ENCODE results near the gene RPL10.
A peak's percentile ranks its signal among the peaks of the same experiment; 100 is the strongest.

Gene RPL10

DNA sequence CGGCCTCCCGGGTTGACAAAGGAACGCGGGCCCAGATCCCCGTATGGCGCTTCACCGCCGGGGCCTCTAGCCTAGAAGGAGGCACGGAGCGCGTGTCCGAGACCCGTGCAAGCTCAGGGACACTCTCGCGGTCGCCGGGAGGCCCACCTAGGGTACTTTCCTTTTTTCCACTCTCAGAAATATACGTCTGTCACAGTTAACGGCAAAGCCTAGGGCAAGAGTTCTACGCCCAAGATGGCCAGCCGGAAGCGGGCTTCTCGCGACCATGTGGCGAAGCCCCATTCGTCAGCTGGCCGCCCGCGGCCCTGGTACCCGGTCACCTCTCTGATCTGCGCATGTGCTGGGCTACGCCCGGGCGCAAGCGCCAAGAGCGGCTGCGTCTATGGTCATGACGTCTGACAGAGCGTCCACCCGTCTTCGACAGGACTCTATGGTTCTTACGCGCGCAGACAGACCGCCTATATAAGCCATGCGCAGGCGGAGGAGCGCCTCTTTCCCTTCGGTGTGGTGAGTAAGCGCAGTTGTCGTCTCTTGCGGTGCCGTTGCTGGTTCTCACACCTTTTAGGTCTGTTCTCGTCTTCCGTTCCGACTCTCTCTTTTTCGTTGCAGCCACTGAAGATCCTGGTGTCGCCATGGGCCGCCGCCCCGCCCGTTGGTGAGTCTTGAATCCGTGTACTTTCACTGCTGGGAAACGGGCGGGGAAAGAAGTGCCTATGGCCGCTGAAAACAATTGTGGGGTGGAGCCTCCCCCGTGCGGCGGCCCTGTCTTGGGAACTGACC, at the start of gene RPL10:
RPL10 (plus strand) TSS at position 490 of the 780 bp plus-strand sequence; CDS start at position 633, 143 bp downstream.
- DNase-seq, result peak; percentile 82

DNA sequence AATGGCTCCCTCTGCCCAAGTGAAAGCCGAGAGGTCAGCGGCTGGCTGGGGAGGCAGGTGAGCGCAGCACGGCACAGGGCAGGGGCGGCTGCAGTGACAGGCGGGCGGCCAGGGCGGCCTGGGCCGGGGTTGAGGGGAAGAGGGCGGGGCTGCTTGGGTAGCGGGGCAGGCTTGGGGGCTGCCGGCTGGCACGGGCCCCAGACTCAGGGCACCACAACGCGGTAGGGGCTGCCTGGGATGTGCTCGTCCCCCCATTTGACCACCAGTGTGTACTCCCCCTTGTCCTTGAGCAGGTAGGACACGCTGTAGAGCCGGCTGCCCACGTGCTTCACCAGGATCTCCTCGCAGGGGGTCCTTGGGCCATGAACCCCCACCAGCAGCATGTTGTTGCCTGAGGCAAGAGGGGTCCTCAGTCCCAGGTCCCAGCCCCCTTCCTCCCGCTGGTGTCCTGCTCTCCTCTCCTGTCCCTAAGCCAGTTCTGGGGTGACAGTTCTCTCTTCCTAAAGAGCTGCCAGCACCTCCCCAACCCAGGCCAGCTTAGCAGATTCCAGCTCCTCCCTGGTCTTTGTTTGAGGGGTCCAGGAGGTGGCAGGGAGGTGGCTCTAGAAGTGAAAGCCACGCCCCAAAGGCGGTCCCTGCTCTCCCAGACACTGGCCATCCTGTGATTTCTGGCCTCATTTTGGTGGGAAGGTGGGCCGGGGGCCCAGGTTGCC, 49.4 kb upstream of the RPL10 start:
- no peak for DNase-seq

DNA sequence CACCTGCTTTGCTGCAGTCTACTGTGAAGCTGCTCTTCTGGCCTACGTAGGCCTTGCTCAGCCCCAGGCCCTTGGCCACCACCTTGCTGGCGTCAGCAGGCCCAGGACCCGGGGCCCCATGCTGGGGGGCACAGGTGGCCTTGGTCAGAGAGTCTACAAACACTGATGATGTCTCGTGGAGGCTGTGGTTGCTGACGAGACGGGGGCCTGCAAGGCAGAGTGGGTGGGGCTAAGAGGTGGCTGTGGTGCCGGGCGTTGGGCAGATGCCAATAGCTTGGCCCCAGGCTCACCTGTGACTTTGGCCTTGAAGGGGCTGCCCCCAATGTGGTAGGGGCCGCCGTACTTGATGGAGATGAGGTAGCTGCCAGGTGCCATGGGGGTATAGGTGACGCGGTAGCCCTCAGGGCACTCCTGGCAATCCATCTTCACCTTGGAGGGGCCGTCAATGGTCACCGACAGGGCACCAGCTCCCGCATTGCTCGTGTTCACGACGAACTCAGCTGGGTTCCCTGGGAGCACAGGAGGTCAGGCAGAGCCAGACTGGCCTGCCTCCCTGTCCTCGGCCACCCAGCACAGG, 48.7 kb upstream of the RPL10 start:
- DNase-seq, result peak; percentile 20

DNA sequence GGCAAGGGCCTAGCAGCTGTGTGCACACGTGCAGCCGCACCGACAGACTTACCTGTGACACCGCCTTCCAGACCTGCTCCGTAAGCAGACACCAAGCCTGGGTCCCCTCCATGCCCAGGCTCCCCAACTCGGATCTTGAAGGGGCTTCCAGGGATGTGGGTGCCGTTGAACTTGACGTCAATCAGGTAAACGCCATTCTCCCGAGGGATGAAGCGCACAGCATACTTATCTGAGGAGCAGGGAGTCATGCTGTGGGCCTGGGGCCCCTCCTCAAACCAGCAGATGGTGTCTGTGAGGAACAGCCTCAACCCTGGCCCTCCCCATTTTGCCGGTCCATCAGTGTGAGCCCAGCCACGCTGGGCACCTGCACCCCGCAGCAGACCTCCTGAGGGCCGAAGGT, 48.2 kb upstream of the RPL10 start:
- peak; percentile 15 for DNase-seq

DNA sequence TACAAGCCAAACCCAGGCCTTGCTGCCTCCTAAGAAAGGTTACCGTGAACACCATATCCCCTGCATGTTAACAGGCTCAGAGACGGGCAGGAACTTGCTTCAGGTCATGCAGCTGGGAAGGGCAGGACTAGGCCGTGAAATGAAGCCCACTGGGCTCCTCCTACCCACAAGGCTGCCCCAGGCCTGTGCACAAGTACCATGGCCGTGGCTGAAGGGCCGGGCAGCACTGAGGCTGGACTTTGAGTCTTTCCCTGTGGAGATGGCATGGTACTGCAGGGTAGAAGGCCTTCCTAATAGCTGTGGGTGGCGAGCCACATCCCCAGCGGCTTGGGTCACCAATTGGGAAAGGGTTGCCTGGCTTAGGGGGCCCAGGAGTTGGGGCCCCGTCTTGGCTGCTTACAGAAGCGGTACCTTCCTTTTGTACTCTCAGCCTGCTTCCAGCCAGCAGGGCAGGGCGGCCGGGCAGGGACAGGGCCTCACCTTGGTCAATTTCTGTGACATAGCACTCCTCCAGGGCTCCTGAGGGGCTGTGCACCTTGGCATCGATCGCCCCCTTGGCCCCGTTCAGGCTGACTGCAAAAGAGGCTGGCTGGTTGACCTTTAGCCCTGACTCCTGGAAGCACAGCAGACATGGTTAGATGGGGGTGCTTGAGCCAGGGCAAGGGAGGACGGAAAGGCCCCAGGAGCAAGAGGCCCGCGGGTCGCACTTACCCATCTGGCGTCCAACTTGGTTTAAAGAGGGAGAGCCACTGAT, 47.6 kb upstream of the RPL10 start:
- DNase-seq, result no peak

DNA sequence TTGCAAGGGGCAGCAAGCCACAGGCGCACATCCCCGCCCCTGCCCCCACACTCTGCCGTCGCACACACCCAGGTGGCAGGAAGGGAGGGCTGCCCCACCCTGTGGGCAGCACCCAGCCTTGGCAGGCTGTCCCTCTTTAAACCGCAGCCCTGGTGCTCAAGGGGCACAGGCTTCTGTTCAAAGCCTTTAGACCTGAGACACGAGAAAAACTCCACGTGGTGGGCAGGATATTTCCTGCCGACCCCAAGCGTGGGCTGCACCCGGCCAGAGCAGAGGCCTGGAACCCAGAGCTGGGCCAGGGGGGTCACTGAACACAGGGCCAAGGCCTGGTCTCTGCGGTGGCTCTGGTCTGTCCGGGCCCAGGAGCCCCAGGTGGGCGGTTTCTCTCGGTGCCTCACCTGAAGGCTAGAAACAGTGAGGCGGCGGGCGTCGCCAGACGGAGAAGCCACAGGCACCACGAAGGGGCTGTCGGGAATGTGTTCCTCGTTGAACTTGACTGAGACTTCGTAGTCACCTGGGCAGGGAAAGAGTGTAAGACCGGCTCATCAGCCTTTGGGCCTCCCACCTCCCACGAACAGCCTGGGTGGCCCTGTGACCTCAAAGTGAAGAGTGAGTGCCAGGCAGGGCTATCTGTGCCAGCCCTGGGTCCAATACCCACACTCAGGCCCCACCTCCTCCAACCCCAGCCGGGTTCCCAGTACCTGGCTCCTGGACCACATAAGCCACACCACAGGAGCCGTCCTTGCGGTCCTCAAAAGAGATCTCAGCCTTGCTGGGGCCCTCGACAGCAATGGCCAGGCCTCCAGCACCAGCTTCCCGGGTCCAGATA, 46.8 kb upstream of the RPL10 start:
- DNase-seq, result peak; percentile 44

DNA sequence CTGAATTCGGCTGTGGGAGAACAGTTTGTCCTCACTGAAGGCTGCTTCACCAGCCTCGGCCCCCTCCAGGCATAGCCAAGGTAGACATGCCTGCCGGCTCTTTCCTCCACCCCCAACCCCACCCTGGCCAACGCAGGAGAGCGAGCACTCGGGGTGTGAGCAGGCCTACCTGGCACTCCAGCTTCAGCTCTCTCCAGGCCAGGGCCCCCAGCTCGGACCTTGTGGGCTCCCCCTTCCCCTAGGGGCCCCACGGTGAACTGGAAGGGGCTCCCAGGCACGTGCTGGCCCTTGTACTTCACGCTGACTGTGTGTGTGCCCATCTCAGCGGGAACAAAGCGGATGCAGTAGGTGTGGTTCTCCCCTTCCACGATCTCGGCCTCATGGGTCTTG, 46.2 kb upstream of the RPL10 start:
- DNase-seq, result no peak

DNA sequence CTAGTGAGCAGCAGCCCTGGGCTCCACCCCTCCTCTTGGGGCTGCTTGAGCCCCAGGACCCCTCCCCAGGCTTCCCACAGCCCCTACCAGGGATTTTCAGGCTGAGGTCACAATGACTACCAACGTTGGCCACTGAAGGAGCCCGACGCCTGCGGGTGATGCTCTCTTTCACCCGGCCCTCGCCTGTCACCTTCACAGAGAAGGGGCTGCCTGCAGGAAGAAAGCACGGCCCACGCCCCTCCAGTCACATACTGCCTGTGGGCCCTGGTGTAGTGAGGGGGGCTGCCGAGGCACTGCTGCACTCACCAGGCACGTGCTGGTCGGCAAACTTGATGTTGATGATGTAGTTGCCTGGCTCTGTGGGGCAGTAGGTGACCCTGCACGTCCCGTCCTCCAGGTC, 45.7 kb upstream of the RPL10 start:
- no peak for DNase-seq

DNA sequence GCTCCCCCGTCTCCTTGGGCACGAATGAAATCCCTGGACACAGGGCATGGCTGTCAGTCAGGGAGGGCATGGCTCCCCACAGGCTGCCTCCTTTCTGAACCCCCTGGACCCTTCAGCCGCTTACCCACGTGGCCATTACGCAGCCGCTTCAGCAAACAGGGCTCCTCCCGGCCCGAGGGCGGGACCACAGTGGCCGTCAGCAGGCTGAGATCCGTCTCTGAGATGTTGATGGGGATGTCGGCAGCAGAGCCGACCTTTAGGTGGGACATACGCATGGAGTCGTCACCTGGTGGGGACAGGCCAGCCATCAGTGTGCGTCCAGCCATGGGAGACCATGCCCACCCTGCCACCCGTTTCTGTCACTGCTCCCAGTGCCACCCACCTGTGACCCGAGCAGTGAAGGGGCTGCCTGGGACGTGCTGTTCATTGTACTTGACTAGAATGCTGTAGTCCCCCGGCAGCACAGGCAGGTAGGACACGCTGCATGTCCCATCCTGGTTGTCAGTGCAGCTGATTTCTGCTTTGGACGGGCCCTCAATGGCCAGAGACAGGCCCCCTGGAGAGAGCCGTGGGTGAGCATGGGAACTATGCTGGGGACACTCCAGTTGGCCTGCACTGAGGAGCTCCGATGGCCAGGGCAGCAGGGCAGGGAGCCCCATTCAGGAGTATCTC, 44.9 kb upstream of the RPL10 start:
- DNase-seq, result no peak

DNA sequence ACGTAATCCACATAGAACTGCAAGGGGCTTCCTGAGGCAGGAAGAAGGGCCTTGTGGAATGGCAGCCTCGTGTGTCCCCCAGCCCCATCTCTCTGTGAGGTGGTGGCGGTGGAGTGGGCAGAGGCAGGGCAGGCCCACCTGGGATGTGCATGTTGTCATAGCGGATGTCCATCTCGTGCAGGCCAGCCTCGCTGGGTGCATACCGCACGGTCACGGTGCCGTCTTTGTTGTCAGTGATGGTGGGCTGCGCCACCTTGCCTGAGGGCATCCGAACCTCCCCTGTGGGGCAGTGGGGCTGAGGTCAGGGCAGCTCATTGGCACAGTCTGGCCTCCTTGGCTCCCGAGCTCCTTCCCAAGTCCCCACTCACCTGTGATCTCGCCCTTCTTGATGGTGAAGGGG, 44.2 kb upstream of the RPL10 start:
- no peak for DNase-seq

DNA sequence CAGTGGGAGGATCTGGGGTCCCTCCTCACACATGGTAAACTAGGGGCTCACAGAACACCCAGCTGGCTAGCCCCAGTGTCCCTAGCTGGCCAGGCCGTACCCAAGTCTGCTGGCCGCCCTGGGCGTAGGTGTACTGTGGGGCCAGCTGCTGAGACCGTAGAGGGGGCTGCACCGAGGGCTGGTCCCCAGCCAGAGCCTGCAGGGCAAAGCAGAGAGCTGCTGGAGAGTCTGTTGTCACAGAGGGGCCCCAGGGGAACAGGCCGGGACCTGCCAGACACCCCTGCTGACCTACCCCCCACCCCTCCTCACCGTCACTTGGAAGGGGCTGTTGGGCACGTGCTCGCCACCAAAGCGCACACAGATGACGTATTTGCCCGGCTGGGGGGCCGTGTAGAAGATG, 43.7 kb upstream of the RPL10 start:
- no peak for DNase-seq

DNA sequence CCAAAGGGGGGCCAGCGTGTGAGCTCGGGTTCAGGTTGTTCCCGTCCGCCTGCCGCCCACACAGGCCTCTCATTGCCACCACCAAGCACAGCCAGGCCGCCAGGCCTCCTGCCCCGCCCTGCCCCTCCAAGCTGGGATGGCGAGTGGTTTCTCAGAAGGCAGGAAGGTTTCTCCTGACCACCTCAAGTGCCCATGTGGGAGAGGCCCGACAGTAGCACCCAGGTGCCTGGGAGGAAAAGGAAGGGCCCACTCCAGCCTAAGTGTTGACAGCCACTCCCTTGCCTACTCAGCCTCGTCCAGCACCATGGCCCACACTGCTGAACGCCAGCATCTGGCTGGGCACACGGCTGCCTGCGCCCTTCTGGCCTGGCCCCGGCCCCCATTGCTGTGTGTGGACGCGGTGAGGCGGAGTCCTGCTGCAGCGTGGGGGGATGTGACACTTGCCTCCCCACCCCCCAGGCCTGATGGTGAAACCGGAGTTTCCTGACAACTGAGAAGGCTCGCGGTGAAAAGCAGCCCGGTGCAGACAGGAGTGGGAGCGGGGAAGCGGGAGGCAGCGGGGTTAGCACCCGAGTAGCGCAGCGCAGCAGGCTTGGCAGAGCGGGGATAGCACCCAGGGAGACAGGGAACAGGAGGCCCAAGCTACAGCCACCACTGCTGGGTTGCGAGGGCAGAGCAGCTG, 42.9 kb upstream of the RPL10 start:
- DNase-seq, result no peak

DNA sequence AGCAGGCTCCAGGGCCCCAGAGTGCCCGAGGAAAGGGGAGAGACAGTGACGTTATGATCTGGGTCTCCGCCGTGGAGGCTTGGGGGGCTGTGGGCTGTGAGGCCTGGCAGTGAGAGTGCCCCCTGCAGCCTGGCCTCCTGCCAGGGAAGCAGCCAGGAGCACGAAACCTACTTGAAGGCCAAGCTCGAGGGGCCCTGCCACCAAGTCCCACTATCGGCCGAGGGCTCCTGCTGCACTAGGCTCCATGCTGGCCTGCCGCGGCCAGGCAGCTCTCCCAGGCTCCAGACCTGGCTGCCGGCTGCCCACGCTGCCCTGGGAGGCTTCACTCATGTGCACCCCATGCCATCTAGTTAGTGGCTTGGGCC, 42.4 kb upstream of the RPL10 start:
- no peak for DNase-seq

DNA sequence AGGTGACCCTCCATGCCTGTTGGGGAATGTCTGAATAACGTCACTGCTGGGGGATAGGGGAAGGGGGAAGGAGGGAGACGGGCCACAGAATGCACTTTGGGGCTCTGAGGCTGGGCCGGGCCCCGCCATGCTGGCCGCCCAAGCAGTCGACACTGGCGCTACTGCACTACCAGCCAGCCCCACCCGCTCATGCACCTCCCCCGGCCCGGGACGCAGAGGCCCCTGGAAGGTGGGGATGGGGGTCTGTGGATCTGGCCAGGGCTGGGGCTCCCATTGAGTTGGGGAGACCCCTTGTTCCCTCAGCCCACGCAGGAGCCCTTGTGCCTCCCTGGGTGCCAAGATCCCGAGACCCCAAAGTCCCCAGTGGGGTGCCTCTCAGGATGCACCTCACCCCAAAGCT, 41.6 kb upstream of the RPL10 start:
- DNase-seq, result no peak

DNA sequence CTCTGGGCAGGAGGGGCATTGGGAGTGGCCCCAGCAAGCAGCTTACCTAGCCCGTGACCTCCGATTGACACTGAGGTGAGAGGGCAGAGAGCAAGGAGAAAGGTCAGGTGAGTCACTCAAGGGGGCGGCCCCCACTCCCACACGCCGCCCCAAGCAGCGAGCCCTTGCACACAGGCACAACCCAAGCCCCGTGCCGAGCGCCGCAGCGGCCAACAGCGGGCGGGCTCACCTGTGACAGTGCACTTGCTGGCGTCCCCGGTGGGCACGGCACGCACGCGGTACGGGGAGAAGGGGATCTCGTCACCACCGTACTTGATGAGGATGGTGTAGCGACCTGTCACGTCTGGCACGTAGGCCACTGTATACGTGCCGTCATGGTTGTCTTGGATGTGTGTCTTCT, 41.0 kb upstream of the RPL10 start:
- DNase-seq, result no peak

DNA sequence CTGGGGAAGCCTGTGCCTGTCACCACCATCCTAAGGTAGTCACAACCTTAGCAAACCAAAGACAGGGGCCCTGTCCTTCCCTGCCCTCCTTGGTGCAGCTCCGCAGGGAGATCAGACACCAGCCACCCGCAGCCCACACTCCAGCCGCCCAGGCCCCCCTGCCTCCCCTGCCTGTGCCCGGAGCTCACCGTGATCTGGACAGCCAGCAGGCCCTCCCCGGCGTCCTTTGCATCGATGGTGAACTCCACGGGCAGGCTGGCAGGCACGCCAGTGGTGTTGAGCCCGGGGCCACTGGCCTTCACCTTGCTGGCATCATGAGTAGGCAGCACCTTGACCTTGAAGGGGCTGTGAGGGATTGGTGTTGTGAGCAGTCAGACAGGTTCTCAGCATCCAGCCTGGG, 40.2 kb upstream of the RPL10 start:
- no peak for DNase-seq

DNA sequence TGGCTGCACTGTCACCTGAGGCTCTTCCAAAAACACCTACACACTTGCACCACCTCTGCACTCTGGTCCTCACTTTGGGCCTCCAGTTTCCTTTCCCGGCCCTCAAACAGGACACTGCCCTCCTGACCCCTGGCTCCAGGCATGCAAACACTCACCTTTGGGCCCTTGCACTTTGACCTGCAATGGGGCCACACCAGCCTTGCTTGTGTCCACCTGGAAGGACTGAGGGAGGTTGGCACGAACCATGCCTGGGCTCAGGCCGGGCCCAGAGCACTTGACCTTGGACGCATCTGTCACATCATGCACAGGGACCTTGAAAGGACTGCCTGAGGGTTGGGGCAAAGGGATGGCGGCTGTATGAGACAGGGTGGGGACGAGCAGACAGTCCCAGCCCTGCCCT, 39.3 kb upstream of the RPL10 start:
- no peak for DNase-seq

DNA sequence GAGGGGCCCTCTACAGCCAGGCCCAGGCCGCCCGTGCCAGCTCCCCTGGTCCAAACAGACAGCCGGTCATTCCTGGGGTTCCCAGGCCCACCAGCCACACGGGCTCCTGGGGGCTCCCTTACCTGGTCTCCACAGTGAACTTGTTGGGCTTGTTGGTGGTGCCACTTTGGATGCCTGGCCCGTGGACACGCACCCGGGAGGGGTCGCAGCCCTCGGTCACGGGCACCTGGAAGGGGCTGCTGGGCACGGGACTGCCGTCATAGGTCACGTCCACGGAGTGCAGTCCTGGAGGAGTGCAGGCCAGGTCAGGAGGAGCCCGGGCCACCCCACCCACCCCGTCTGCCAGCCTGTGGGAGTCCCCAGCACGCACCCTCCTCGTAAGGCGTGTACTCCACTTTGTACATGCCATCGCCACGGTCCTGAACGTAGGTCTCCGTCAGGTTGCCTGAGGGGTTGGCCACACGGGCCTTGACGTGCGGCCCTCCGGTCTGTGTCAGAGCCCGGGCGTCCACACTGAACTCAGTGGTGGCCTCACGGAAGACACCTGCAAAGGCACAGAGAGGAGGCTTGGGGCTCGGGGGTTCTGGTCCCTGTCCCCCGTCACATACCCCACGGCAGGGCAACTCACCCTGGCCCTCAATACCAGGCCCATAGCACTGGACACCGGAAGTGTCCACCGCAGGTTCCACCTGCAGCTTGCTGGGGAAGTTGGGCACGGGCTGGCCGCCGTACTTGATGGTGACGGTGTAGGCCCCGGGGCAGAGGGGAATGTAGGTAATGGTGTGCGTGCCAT, 38.6 kb upstream of the RPL10 start:
- DNase-seq, result no peak

DNA sequence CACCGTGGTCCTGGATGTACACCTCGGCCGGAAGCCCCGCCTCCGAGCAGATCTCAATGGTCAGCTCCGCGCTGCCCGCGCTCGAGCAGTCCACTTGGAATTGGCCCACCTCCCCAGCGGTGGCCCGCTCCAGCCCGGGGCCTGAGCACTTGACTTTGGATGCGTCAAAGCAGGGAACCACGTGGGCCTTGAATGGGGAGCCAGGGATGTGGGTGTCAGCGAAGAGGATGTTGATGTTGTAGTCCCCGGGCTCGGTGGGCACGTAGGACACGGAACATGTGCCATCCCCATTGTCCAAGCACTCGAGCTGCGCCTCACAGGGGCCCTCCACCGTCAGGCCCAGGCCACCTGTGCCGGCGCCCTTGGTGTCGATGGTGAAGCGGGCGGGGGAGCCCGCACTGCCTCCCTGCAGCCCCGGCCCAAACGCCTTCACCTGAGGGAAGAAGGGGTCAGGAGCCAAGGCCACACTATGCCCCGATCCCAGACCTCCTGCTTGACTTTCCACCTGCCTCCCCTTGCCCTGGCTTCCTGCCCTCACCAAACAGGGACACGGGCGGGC, 37.9 kb upstream of the RPL10 start:
- no peak for DNase-seq

DNA sequence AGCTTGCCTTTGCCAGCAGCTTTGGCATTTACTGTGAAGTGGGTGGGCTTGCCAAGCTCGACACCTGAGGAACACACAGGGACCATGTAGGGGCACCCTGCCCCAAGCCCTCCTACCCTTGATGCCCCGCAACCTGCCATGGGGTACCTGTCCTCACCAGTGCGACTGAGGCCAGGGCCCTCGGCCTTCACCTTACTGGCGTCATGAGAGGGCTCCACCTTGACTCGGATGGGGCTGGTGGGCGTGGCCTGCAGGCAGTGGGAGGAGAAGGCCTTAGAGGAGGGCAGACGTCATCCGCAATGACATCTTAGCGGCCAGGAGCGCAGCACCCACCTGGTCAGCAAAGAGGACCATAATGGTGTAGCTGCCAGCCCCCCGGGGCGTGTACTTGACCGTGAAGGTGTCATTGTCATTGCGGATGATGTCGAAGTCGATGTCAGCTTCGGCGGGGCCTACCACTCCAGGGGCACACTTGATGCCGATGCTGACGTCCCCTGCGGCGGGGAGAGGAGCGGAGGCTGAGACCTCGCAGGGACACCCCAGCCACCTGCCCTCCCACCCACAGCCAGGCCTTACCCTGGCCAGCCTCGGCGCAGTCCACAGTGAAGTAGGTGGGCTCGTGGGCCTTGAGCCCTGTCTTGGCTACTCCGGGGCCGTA, 36.0 kb upstream of the RPL10 start:
- no peak for DNase-seq
